ENCODE results near the gene NALF2. TPM values are rescaled to one million over a fixed set of nuclear protein-coding genes. Genes with fewer than 3 reads are reported as not detected.

The NALF2 gene
- total RNA-seq, 1 experiment from 2014 or later, result 2.3 TPM

GRCh38 chrX:69546417-69546816 lies 42.3 kb downstream of the NALF2 start:
- DNase-seq (ENCODE audit: low spot score), result no peak
- BruUV-seq (replicated peaks), result no TSS peak
- no peaks in the 10 kb centered on the region for H3K4me1 ChIP-seq (ENCODE audit: insufficient read depth, low read length, poor library complexity, severe bottlenecking)
- POLR2A ChIA-PET (ENCODE audit: low non-redundant PET), result interaction anchor here (0.7 kb wide), 1 partner anchor 102 kb away, joined by 3 read pairs; no protein-coding TSS in a partner anchor
- TF ChIP-seq CTCF (conservative IDR thresholded peaks at IDR 0.05; ENCODE audit: low read depth, low read length), result no peak
- TF ChIP-seq EZH2 (IDR thresholded peaks at IDR 0.05; ENCODE audit: borderline replicate concordance, low read depth, low read length, poor library complexity, severe bottlenecking), result no peak
- no peak overlapping the region for H3K27ac ChIP-seq (ENCODE audit: low read depth, low read length, poor library complexity, severe bottlenecking)
- no peaks in the 10 kb centered on the region for H3K36me3 ChIP-seq (ENCODE audit: insufficient read depth, low read length, poor library complexity, severe bottlenecking)
- CTCF ChIA-PET, result no interaction called here
- no peak overlapping the region for H3K4me3 ChIP-seq (ENCODE audit: low read depth, low read length, poor library complexity, severe bottlenecking)
- no peaks in the 10 kb centered on the region for H3K27me3 ChIP-seq (replicated peaks; ENCODE audit: insufficient read depth, low read depth, low read length, poor library complexity)
- intact Hi-C loops (cut with micrococcal nuclease; ENCODE audit: unreplicated experiment), result no loop called here
- no peaks in the 10 kb centered on the region for H3K9me3 ChIP-seq (ENCODE audit: low read depth, low read length, poor library complexity, severe bottlenecking)

- no peaks in the 10 kb centered on the region for H3K9me3 ChIP-seq (ENCODE audit: low read depth, low read length, poor library complexity, severe bottlenecking)
- H3K4me3 ChIP-seq (ENCODE audit: low read depth, low read length, poor library complexity, severe bottlenecking), result no peak overlapping the region
- no peaks in the 10 kb centered on the region for H3K36me3 ChIP-seq (ENCODE audit: insufficient read depth, low read length, poor library complexity, severe bottlenecking)
- POLR2A ChIA-PET (ENCODE audit: low non-redundant PET), result no interaction called here
- no peaks in the 10 kb centered on the region for H3K4me1 ChIP-seq (ENCODE audit: insufficient read depth, low read length, poor library complexity, severe bottlenecking)
- H3K27me3 ChIP-seq (replicated peaks; ENCODE audit: insufficient read depth, low read depth, low read length, poor library complexity), result no peaks in the 10 kb centered on the region
- no TSS peak for BruUV-seq (replicated peaks)
- no peak overlapping the region for H3K27ac ChIP-seq (ENCODE audit: low read depth, low read length, poor library complexity, severe bottlenecking)
- DNase-seq (ENCODE audit: low spot score), result no peak
- intact Hi-C loops (cut with micrococcal nuclease; ENCODE audit: unreplicated experiment), result no loop called here
- CTCF ChIA-PET, result no interaction called here
- TF ChIP-seq EZH2 (IDR thresholded peaks at IDR 0.05; ENCODE audit: borderline replicate concordance, low read depth, low read length, poor library complexity, severe bottlenecking) (no peak), CTCF (conservative IDR thresholded peaks at IDR 0.05; ENCODE audit: low read depth, low read length) (no peak)
Measured at GRCh38 chrX:69546978-69547377, 42.9 kb downstream of the NALF2 start.

- no TSS peak for BruUV-seq (replicated peaks)
- Histone ChIP-seq H3K9me3 (ENCODE audit: low read depth, low read length, poor library complexity, severe bottlenecking) (no peaks in the 10 kb centered on the region), H3K27me3 (replicated peaks; ENCODE audit: insufficient read depth, low read depth, low read length, poor library complexity) (no peaks in the 10 kb centered on the region), H3K4me3 (ENCODE audit: low read depth, low read length, poor library complexity, severe bottlenecking) (no peak overlapping the region), H3K36me3 (ENCODE audit: insufficient read depth, low read length, poor library complexity, severe bottlenecking) (no peaks in the 10 kb centered on the region), H3K27ac (ENCODE audit: low read depth, low read length, poor library complexity, severe bottlenecking) (no peak overlapping the region), H3K4me1 (ENCODE audit: insufficient read depth, low read length, poor library complexity, severe bottlenecking) (no peaks in the 10 kb centered on the region)
- intact Hi-C loops (cut with micrococcal nuclease; ENCODE audit: unreplicated experiment), result no loop called here
- DNase-seq (ENCODE audit: low spot score), result no peak
- TF ChIP-seq CTCF (conservative IDR thresholded peaks at IDR 0.05; ENCODE audit: low read depth, low read length), result no peak
- POLR2A ChIA-PET (ENCODE audit: low non-redundant PET), result no interaction called here
- CTCF ChIA-PET, result no interaction called here
Measured at GRCh38 chrX:69551421-69552009, 47.4 kb downstream of the NALF2 start.
